NCI-H146 treated with DMSO at 0.1 percent for 48 hours (cell line): ENCODE measurements around the gene SYNE2.

Source experiments
- DNase-seq: peaks from one replicate; lab custom pipeline; 2025; ENCODE audit not compliant: unreplicated experiment; lab: John Stamatoyannopoulos, UW

SYNE2 gene

DNA sequence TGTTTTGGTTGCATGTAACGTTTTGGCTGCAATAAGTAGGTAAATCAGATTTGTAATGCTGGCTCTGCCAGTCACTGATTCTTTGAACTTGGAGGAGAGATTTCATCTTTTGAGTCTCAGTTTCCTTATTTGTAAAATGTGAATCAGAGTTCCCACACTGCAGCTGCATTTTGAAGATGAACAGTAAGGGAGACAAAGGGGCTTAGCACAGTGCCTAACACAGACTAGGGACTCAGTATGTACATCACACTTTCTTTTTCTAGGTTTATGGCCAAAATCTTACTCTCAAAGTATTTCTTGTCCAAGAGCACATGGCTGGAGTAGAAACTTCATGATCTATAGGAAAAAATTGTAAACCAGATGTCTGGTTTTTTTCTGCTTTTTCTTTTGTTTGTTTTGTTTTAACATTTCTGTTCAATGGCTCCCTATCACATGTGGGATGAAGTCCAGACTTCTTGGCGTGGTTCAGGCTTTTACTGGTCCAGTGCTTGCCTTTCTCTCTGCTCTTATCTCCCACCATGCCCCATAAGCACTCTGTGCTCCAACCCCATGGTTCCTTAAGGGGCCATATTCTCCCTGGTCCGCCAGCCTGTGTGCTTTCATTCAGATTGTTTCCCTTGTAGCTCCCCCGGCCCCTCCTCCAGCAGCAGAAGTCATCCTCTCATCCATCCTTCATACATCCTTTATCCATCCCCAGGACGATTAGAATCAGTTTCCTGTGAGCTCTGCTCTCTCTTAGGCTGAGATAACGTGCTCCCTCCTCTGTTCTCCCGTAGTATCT, 58.0 kb downstream of the SYNE2 start:
- no peak for DNase-seq

- DNase-seq, result no peak
These were observed 58.6 kb downstream of the SYNE2 start for GRCh38 chr14:63911404-63911803.

DNA sequence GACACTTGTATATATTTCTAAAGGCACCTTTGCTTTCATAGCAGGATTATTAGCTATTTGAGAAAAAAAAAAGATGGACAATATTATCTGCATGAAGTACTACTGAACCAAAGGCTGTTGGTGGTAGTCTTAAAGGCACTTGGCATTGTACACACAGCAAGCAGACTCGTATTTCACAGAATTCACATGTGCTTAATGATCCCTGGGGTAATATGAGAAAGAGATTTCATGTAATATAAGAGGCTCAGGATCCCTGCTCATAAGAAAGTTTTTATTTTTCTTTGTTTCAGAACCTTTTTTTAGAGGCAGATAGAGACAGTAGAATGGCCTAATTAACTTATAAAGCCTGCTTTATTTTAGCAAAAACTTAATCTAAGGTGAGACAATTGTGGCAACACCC, 59.5 kb downstream of the SYNE2 start:
- no peak for DNase-seq

DNA sequence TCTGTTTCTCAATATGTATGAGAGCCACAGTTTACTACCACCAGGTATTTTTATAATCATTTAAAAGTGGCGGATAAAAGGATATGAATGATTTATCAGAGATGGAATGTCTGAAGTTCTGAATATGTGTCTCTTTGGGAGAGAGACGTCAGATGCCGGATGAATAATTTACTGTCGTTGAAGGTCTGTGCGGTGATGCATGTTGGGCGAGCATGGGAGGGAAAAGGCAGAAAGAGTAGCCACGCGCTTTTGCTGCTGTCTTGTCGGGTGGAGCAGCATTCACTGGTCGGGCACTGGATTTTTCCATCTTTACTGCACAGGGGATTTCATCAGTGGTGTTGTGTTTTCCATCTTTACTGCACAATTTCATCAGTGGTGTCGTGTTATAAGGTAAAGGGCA, 65.6 kb downstream of the SYNE2 start:
- DNase-seq, result no peak

DNA sequence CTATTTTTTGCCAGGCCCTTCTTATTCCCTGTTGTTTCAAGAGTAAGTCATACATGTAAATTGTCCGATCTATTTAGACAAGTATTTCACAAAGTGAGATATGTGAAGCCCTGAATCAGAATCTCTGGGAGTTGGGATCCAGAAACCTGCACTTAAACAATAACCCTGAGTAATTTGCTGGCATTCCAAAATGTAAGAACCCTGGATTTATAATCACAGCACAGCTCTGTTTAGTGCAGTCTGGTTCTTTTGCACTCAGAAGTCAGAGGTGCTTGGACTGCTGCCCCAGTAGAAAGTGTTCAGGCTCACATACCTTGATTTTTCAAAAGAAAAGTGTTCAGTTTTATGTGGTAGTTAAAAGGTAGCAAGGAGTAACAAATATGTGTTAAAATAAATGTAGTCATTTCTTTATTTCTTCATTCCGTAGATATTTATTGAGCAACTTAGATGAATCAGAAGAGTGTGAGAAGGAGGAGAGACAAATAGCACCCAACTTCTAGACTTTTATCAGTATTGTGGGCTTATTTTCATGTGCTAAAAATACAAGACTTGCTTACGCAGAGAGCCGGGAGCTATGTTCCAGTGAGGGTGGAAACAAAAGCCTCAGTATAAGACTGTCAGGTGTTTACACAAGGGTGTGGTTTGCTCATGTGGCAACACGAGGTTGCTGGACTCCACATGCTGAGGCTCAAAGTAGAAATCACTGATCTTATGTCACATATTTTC, 70.1 kb downstream of the SYNE2 start:
- peak; percentile 14 for DNase-seq

- no peak for DNase-seq
These were observed 70.6 kb downstream of the SYNE2 start for GRCh38 chr14:63923422-63923752.

- no peak for DNase-seq
These were observed 71.6 kb downstream of the SYNE2 start for GRCh38 chr14:63924375-63924774.

GRCh38 chr14:63926641-63927040, 73.8 kb downstream of the SYNE2 start:
- no peak for DNase-seq

DNA sequence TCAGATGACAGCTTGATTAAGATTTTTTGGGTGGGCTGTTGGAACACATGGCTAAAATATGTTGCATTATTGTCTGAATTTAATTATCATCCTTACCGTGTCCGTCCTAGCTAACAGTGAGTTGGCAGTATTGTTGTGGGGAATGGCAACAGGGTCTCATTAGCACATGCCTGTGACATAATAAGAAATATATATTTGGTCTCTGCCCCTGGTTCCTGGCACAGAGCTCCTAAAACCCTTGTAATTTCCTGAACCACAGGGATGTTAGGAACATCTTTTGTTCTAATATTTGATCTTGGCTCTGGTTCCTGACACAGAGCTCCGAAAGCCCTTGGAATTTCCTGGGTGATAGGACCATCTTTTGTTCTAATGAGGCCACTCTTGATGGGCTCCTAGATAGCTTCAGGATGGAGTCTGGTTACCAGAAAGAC, 76.0 kb downstream of the SYNE2 start:
- DNase-seq, result peak; percentile 29

- DNase-seq, result no peak
These were observed 80.3 kb downstream of the SYNE2 start for GRCh38 chr14:63933110-63933509.

GRCh38 chr14:63933711-63934110, 80.9 kb downstream of the SYNE2 start:
- no peak for DNase-seq

DNA sequence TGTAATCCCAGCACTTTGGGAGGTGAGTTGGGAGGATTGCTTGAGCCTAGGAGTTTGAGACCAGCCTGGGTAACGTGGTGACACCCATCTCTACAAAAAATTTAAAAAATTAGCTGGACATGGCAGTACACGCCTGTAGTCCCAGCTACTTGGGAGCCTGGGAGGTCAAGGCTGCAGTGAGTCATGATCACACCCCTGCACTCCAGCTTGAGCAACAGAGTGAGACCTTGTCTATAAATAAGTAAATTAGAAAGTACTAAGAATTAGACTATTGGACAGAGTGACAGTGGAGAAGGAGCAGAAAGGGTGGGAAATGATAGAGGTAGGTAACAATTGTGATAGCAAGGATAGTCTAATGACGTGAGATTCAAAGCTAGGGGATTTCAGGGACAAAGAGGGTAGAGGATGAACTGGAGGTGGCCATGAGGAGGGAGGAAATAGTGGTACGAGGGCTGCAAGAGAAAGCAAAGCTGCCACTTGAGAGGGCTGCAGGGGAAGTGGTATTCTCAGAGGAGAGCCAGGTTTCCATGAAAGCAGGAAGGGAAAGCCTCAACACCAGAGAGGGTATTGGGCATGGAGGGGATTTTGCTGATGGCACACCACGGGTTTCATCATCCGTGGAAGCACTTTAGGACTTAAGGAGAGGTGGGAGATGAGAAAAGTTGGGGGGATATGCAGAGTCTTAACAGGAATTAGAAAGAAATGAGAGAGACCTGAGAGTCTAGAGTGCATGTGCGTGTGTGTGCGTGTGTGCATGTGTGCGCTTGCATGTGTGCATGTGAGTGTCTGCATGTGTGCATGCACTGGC, 85.6 kb downstream of the SYNE2 start:
- DNase-seq, result no peak

GRCh38 chr14:63939006-63939270, 86.1 kb downstream of the SYNE2 start:
- DNase-seq, result no peak

GRCh38 chr14:63940387-63940786, 87.6 kb downstream of the SYNE2 start:
- no peak for DNase-seq

GRCh38 chr14:63941023-63941422, 88.2 kb downstream of the SYNE2 start:
- DNase-seq, result no peak

DNA sequence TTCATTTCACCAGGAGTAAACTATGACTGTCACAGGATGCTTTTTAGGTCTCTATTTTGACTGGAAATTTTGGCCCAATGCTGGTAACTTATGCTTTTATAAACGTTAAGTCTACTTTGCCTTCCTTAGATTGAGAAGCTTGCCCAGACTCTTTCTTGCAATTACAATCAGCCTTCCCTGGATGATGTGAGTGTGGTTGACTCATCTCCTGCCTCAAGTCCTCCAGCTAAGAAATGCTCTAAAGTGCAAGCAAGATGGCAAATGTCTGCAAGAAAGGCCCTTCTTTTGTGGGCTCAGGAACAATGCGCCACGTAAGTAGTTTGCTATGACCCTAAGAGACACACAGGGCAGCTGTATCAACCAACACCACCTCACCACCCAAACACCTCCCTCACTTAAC, 96.9 kb downstream of the SYNE2 start:
- DNase-seq, result no peak

GRCh38 chr14:63951021-63951420, 98.2 kb downstream of the SYNE2 start:
- no peak for DNase-seq

DNA sequence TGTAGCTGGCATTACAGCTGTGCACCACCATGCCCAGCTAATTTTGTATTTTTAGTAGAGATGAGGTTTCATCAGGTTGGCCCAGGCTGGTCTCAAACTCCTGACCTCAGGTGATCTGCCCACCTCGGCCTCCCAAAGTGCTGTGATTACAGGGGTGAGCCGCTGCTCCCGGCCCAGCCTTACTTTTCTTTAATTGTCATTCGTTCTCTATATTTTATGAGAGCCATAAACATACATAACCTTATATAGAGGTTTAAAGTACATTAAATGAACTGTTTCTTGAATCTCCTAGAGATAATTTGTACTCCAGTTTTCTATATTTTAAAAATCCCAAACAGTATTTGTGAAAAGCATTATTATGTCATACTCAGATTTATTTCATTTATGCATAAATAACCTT, 98.6 kb downstream of the SYNE2 start:
- no peak for DNase-seq

GRCh38 chr14:63952053-63952932, 99.5 kb downstream of the SYNE2 start:
- no peak for DNase-seq

- no peak for DNase-seq
These were observed 100.2 kb downstream of the SYNE2 start for GRCh38 chr14:63952933-63953437.

- no peak for DNase-seq
These were observed 103.5 kb downstream of the SYNE2 start for GRCh38 chr14:63956326-63956725.
